ENCODE data around the gene CDK15. TPM values are rescaled to one million over a fixed set of nuclear protein-coding genes. Genes with fewer than 3 reads are reported as not detected.

The CDK15 gene
- total and polyA plus RNA-seq, 9 of the 15 experiments (the other 6 are each of a cell fraction or from before 2014, with no cell fraction given): not detected

DNA sequence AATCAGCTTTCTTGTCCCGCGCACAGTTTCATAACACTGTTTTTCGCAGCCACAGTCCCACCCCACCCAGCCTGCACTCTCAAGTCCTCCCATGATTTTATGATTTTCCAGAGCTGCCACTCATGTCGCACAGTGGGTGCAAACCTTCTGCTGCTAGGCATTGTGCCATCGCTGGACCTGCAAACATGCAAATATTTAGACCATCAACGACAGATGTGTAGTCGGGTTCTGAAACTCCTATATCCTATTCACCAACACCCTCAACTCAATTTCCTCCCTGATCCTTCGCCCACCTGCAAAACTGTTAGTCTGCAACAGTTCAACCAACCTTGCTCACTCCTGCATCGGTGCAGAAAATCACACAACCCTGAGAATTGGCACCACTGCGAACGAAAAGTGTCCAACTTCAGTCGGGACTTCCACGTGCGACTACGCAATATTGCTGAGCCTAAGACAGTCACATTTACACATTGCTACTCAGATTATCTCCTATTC is 24.7 kb upstream of the CDK15 start:
- H3K9ac ChIP-seq (ENCODE audit: insufficient read depth in 1 of 2, low read depth in 2 of 2, low read length in 2 of 2): peak overlapping the region; percentile 81 to 95; a peak in 3 of 4 replicates
- no TSS peak for BruUV-seq (replicated peaks)
- CTCF ChIA-PET (ENCODE audit: low intra/inter-chr PET ratio): no interaction called here
- DNase-seq (ENCODE audit: extremely low read depth in 1 of 4, low spot score in 3 of 4): no peak
- H3K27me3 ChIP-seq (ENCODE audit: control insufficient read depth in 2 of 2, insufficient read depth in 2 of 2, low read length in 2 of 2): no peaks in the 10 kb centered on the region
- POLR2A ChIA-PET: interaction anchor here (0.5 to 1.2 kb wide), 2 partner anchors 23 to 162 kb away, joined by 4 to 6 read pairs; no protein-coding TSS in a partner anchor
- TF ChIP-seq POLR2B (IDR thresholded peaks at IDR 0.05; ENCODE audit: low read depth, partially characterized antibody) (no peak), RFX5 (IDR thresholded peaks at IDR 0.05; ENCODE audit: low read depth, low read length) (0 out of 2 replicates have a peak, but pooled peaks have one; percentile 2), SRSF3 (IDR thresholded peaks at IDR 0.05; ENCODE audit: insufficient read depth, low read length) (no peak), KDM2B (CRISPR knock-in tag; IDR thresholded peaks at IDR 0.05) (no peak), CEBPG (CRISPR knock-in tag; IDR thresholded peaks at IDR 0.05) (no peak), CEBPG (tag; conservative IDR thresholded peaks at IDR 0.05 in 1 of 2, IDR thresholded peaks at IDR 0.05 in 1 of 2) (0 out of 4 replicates have a peak, but pooled peaks of 1 of the 2 experiments have one; percentile 1), HOXB6 (CRISPR knock-in tag; IDR thresholded peaks at IDR 0.05; ENCODE audit: borderline replicate concordance) (no peak), CBFB (CRISPR knock-in tag; IDR thresholded peaks at IDR 0.05) (no peak)
- no peaks in the 10 kb centered on the region for H3K9me3 ChIP-seq (replicated peaks; ENCODE audit: control insufficient read depth, insufficient read depth, low read depth, low read length)
- H3K27ac ChIP-seq (ENCODE audit: extremely low read depth, low read depth, low read length): peak overlapping the region; percentile 91
- intact Hi-C loops (cut with micrococcal nuclease) (no loop called here), in situ Hi-C loops (cut with MboI) (no loop called here)
- ATAC-seq: peak; percentile 5; the same call in 1 of the 3 replicates
- no peaks in the 10 kb centered on the region for H3K9me1 ChIP-seq (ENCODE audit: control insufficient read depth, insufficient read depth, low read length)
- peaks cover 33% of the 10 kb centered on the region for H3K79me2 ChIP-seq (ENCODE audit: control insufficient read depth, insufficient read depth, low read length)
- H3K36me3 ChIP-seq (ENCODE audit: control insufficient read depth, insufficient read depth, low read length): no peaks in the 10 kb centered on the region
- H4K20me1 ChIP-seq (replicated peaks; ENCODE audit: control insufficient read depth, insufficient read depth, low read length): no peaks in the 10 kb centered on the region
- peaks cover 5 to 6% of the 10 kb centered on the region in 2 experiments; a peak in 4 of 5 replicates for H3K4me1 ChIP-seq (replicated peaks in 1 of 2; ENCODE audit: control insufficient read depth in 2 of 2, insufficient read depth in 2 of 2, low read length in 2 of 2)
- peak overlapping the region; percentile 90 for H3K4me2 ChIP-seq (ENCODE audit: insufficient read depth, low read length)
- H3K4me3 ChIP-seq: peak overlapping the region; percentile 87
- FAIRE-seq: peak; percentile 15
- 50% methylated on average over 15 of the region's 15 CpGs for WGBS (ENCODE audit: insufficient coverage, low coverage, missing lambda C conversion rate)
- H2AFZ ChIP-seq (ENCODE audit: low read depth, low read length): peak overlapping the region; percentile 96

All from K562 (cell line).